Naive thymus-derived CD8-positive, alpha-beta T cell (primary cell): ENCODE data around the gene TSPAN9. TPM values are rescaled to one million over a fixed set of nuclear protein-coding genes. Genes with fewer than 3 reads are reported as not detected.

Source experiments
- ATAC-seq, 2 donors: fragments of 150-1000 bp; cut with Tn5 transposase in 1 of 2; sonication (Bioruptor Pico), chemical (Tn5 transposase) in 1 of 2; 1 replicate in 1 of 2; 2 replicates in 1 of 2; pipeline ENCODE4 v1.10.0; 2021; ENCODE audit warnings: mild to moderate bottlenecking in 2 of 2, moderate library complexity in 2 of 2
- POLR2A ChIA-PET: fragments of 350-600 bp; sonication (Branson Sonifier 250); formaldehyde crosslinking; loops from one replicate; lab custom pipeline; 2021; ENCODE audit warnings: antibody characterized with exemption; lab: Charles Lee
- DNase-seq, 10 donors: peaks; one replicate each; pipeline versions ENCODE4 v3.0.0 to v3.0.0-alpha.2; 2020 to 2022
- H3K27ac Mint-ChIP-seq, 10 donors: one replicate each; pipeline ENCODE4 v1.8.0; 2020 to 2022; ENCODE audit warnings: mild to moderate bottlenecking in 10 of 10, mixed read lengths in 10 of 10, moderate library complexity in 4 of 10, inconsistent platforms in 1 of 10
- H3K27me3 Mint-ChIP-seq, 5 donors: one replicate each; pipeline ENCODE4 v1.8.0; 2021 to 2022; ENCODE audit warnings: mixed read lengths in 5 of 5
- H3K36me3 Mint-ChIP-seq, 3 donors: one replicate each; pipeline ENCODE4 v1.8.0; 2020 to 2022; ENCODE audit warnings: mixed read lengths in 3 of 3, mild to moderate bottlenecking in 2 of 3, inconsistent platforms in 1 of 3
- H3K4me1 Mint-ChIP-seq, 4 donors: one replicate each; pipeline ENCODE4 v1.8.0; 2021 to 2022; ENCODE audit warnings: mixed read lengths in 4 of 4
- H3K4me3 Mint-ChIP-seq, 10 donors: one replicate each; pipeline ENCODE4 v1.8.0; 2020 to 2022; ENCODE audit warnings: mild to moderate bottlenecking in 10 of 10, mixed read lengths in 10 of 10, moderate library complexity in 6 of 10, inconsistent platforms in 1 of 10
- H3K9me3 Mint-ChIP-seq, 9 donors: one replicate each; pipeline ENCODE4 v1.8.0; 2020 to 2022; ENCODE audit warnings: mixed read lengths in 9 of 9, mild to moderate bottlenecking in 3 of 9, inconsistent platforms in 1 of 9, moderate library complexity in 1 of 9
- polyA plus RNA-seq, 3 donors: library from polyadenylated mRNA; unstranded; fragments of 300-500 nt; fragmentation: Illumina TruSeq; gene quantifications; one replicate each; pipeline ENCODE4 v1.2.3, GENCODE V29; 2021
- total RNA-seq, 8 experiments: library from RNA in 2 of 8; stranded (reverse) in 2 of 8; gene quantifications; one replicate each; pipeline ENCODE4 v1.2.3 and lab custom pipeline; 2021 to 2026

The TSPAN9 gene
- 1 to 10 TPM in 1 of 2 experiments, under 1 TPM in 1; 0.65 to 1.2 TPM for total RNA-seq
- not detected for polyA plus RNA-seq
- 0.42 to 1.3 (median 0.96) reads per million in 6 experiments for total RNA-seq (lab: John Stamatoyannopoulos, UW)

- no peaks in the 10 kb centered on the region for H3K9me3 Mint-ChIP-seq
- peak within 1 kb of the TSS in 6 of 10 donors; percentile 38 to 73 (median 64) for H3K27ac Mint-ChIP-seq
- H3K4me1 Mint-ChIP-seq = peaks cover 0 to 16% (median 10%) of the 10 kb centered on the region in 4 donors
- POLR2A ChIA-PET = no interaction called here
- ATAC-seq (peak; percentile 78 to 83), DNase-seq (peak; percentile 31 to 82 (median 65))
- peaks cover 0 to 8% (median 5%) of the 10 kb centered on the region in 5 donors for H3K27me3 Mint-ChIP-seq
- H3K4me3 Mint-ChIP-seq = peak within 1 kb of the TSS; percentile 78 to 91 (median 84)
- no peaks in the 10 kb centered on the region for H3K36me3 Mint-ChIP-seq
These were observed at the start of gene TSPAN9 for GRCh38 chr12:3076730-3077571. TSPAN9 (plus strand) TSS chr12:3077379; CDS start chr12:3201194, 123,815 bp downstream.

- H3K36me3 Mint-ChIP-seq = no peaks in the 10 kb centered on the region
- no peak overlapping the region for H3K4me3 Mint-ChIP-seq
- no peaks in the 10 kb centered on the region for H3K9me3 Mint-ChIP-seq
- H3K27me3 Mint-ChIP-seq = peaks cover 0 to 13% (median 8%) of the 10 kb centered on the region in 5 donors
- POLR2A ChIA-PET = no interaction called here
- DNase-seq (no peak), ATAC-seq (no peak)
- no peaks in the 10 kb centered on the region for H3K4me1 Mint-ChIP-seq
- H3K27ac Mint-ChIP-seq = no peak overlapping the region
These were observed 49.1 kb upstream of the TSPAN9 start for GRCh38 chr12:3028108-3028507.

- no peak overlapping the region for H3K27ac Mint-ChIP-seq
These were observed 46.3 kb upstream of the TSPAN9 start for GRCh38 chr12:3030821-3031429.

GRCh38 chr12:3032161-3032560, 45.0 kb upstream of the TSPAN9 start:
- peaks cover 0 to 14% (median 13%) of the 10 kb centered on the region in 5 donors for H3K27me3 Mint-ChIP-seq
- H3K4me1 Mint-ChIP-seq = no peaks in the 10 kb centered on the region
- POLR2A ChIA-PET = no interaction called here
- no peaks in the 10 kb centered on the region for H3K36me3 Mint-ChIP-seq
- no peak overlapping the region for H3K27ac Mint-ChIP-seq
- no peaks in the 10 kb centered on the region for H3K9me3 Mint-ChIP-seq
- no peak overlapping the region for H3K4me3 Mint-ChIP-seq
- no peak for ATAC-seq
- peak in 1 of 10 donors; percentile 28 for DNase-seq

More at GRCh38 chr12:3030821-3031429, 46.3 kb upstream of the TSPAN9 start:
- Mint-ChIP-seq H3K4me3 (no peak overlapping the region), H3K4me1 (no peaks in the 10 kb centered on the region), H3K36me3 (no peaks in the 10 kb centered on the region), H3K27me3 (peaks cover 0 to 14% (median 13%) of the 10 kb centered on the region in 5 donors), H3K9me3 (no peaks in the 10 kb centered on the region)
- DNase-seq (peak in 1 of 10 donors; percentile 54), ATAC-seq (no peak)
- POLR2A ChIA-PET = no interaction called here

GRCh38 chr12:3032770-3033538, 44.2 kb upstream of the TSPAN9 start:
- Mint-ChIP-seq H3K4me1 (no peaks in the 10 kb centered on the region), H3K27me3 (peaks cover 0 to 14% (median 13%) of the 10 kb centered on the region in 5 donors), H3K4me3 (no peak overlapping the region), H3K27ac (no peak overlapping the region), H3K9me3 (no peaks in the 10 kb centered on the region), H3K36me3 (no peaks in the 10 kb centered on the region)
- ATAC-seq (no peak), DNase-seq (peak in 1 of 10 donors; percentile 46)
- POLR2A ChIA-PET = interaction anchor here (0.6 kb wide), 1 partner anchor 9 kb away, joined by 4 read pairs; no protein-coding TSS in a partner anchor

- peaks cover 0 to 14% (median 13%) of the 10 kb centered on the region in 5 donors for H3K27me3 Mint-ChIP-seq
- peak overlapping the region in 1 of 10 donors; percentile 38 for H3K27ac Mint-ChIP-seq
- peak in 1 of 10 donors; percentile 27 for DNase-seq
- no peak for ATAC-seq
- POLR2A ChIA-PET = no interaction called here
- no peaks in the 10 kb centered on the region for H3K9me3 Mint-ChIP-seq
- no peaks in the 10 kb centered on the region for H3K36me3 Mint-ChIP-seq
- H3K4me1 Mint-ChIP-seq = no peaks in the 10 kb centered on the region
- H3K4me3 Mint-ChIP-seq = no peak overlapping the region
These were observed 43.7 kb upstream of the TSPAN9 start for GRCh38 chr12:3033539-3033867.

- Mint-ChIP-seq H3K9me3 (no peaks in the 10 kb centered on the region), H3K27me3 (peaks cover 0 to 21% (median 13%) of the 10 kb centered on the region in 5 donors), H3K4me3 (no peak overlapping the region), H3K4me1 (no peaks in the 10 kb centered on the region), H3K27ac (no peak overlapping the region), H3K36me3 (no peaks in the 10 kb centered on the region)
- ATAC-seq = peak; percentile 35 to 42
- DNase-seq = peak in 3 of 10 donors; percentile 6 to 48 (median 17)
- POLR2A ChIA-PET = no interaction called here
These were observed 43.0 kb upstream of the TSPAN9 start for GRCh38 chr12:3034067-3034750.

GRCh38 chr12:3035171-3035570, 42.0 kb upstream of the TSPAN9 start:
- POLR2A ChIA-PET = no interaction called here
- Mint-ChIP-seq H3K4me3 (no peak overlapping the region), H3K4me1 (no peaks in the 10 kb centered on the region), H3K36me3 (no peaks in the 10 kb centered on the region), H3K9me3 (no peaks in the 10 kb centered on the region), H3K27me3 (peaks cover 0 to 16% (median 9%) of the 10 kb centered on the region in 5 donors), H3K27ac (no peak overlapping the region)
- DNase-seq (peak in 1 of 10 donors; percentile 52), ATAC-seq (no peak)

- POLR2A ChIA-PET = interaction anchor here (0.7 kb wide), 1 partner anchor 17 kb away, joined by 3 read pairs; no protein-coding TSS in a partner anchor
- Mint-ChIP-seq H3K36me3 (no peaks in the 10 kb centered on the region), H3K27me3 (peaks cover 0 to 18% (median 8%) of the 10 kb centered on the region in 5 donors), H3K4me3 (no peak overlapping the region), H3K9me3 (no peaks in the 10 kb centered on the region), H3K4me1 (no peaks in the 10 kb centered on the region), H3K27ac (no peak overlapping the region)
- ATAC-seq = no peak
- DNase-seq = peak in 1 of 10 donors; percentile 40
These were observed 41.1 kb upstream of the TSPAN9 start for GRCh38 chr12:3035815-3036702.

GRCh38 chr12:3036901-3037600, 40.1 kb upstream of the TSPAN9 start:
- Mint-ChIP-seq H3K9me3 (no peaks in the 10 kb centered on the region), H3K36me3 (no peaks in the 10 kb centered on the region), H3K4me1 (peaks cover 0 to 5% (median 0%) of the 10 kb centered on the region in 4 donors), H3K27me3 (peaks cover 2 to 16% (median 5%) of the 10 kb centered on the region in 5 donors), H3K27ac (no peak overlapping the region), H3K4me3 (no peak overlapping the region)
- no peak for ATAC-seq
- peak in 1 of 10 donors; percentile 23 for DNase-seq
- POLR2A ChIA-PET = no interaction called here

GRCh38 chr12:3038166-3038565, 39.0 kb upstream of the TSPAN9 start:
- POLR2A ChIA-PET = no interaction called here

More at GRCh38 chr12:3038166-3038565, 39.0 kb upstream of the TSPAN9 start:
- Mint-ChIP-seq H3K9me3 (no peaks in the 10 kb centered on the region), H3K4me1 (peaks cover 0 to 13% (median 0%) of the 10 kb centered on the region in 4 donors), H3K27me3 (peaks cover 6 to 25% (median 9%) of the 10 kb centered on the region in 5 donors), H3K27ac (peak overlapping the region in 1 of 10 donors; percentile 35), H3K36me3 (no peaks in the 10 kb centered on the region), H3K4me3 (no peak overlapping the region)
- peak in 1 of 10 donors; percentile 31 for DNase-seq
- no peak for ATAC-seq
